Activated CD4-positive, alpha-beta T cell treated with anti-CD3 and anti-CD28 coated beads for 4 hours (primary cell): ENCODE data around the gene DACT2.

ENCODE experiments used
- DNase-seq, 2 donors: peaks; one replicate each; pipeline ENCODE4 v3.0.0-alpha.2; 2020

Gene DACT2

GRCh38 chr6:168349718-168350210 lies 30.2 kb upstream of the DACT2 start:
- no peak for DNase-seq

DNA sequence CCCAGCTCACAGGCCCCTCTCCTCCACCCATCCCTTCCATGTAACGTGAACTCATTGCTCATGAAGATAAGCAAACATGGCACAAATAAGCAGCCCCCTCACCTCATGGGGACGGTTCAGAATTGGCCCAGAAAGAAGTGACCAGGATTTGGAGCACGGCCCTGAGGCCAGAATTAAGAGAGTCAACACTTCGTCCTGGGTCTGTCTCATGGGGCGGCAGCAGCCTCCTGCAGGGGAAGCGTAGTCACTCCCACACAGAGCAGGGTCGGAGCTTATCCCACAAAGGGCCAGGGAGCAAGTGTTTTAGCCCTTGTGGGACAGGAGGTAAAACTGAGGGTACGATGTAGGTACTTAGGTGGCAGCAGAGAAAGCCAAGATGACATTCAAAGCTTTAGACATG lies 28.6 kb upstream of the DACT2 start:
- no peak for DNase-seq

DNA sequence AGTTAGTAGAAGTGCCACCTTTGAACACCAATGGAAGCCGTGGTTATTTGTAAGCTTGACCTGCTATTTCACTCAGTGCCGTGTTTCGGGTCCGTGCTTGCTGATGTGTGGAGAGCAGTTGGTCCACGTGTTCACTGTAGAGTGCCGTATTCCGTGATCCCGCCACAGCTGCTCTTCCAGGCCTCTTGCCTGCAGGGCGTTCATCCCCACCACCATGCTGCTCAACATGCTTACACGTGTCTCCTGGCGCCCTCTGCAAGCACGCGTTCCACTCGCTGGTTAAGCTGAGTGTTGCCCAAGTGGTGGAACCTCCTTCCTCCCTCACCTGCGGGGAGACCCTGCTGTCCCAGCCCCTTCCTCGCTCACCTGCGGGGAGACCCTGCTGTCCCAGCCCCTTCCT lies 28.0 kb upstream of the DACT2 start:
- DNase-seq, result no peak

DNA sequence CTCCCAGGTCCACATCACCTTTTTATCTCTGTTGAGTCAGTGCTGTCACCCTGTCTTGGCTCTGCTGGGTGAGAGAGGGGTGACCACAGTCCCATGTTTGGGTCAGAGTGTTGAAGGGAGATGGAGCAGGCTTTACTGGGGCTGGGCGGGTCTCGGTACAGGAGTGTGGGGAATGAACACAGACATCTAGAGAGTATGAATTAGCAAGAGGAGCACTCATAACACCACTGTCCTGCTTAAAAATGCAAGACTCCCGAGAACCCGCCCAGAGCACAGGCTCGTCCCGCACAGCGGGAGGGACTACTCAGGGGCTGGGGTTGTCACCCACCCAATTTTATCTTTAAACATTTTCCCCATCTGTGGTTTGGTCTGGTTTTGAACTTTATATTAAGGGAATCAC lies 27.5 kb upstream of the DACT2 start:
- DNase-seq, result no peak

DNA sequence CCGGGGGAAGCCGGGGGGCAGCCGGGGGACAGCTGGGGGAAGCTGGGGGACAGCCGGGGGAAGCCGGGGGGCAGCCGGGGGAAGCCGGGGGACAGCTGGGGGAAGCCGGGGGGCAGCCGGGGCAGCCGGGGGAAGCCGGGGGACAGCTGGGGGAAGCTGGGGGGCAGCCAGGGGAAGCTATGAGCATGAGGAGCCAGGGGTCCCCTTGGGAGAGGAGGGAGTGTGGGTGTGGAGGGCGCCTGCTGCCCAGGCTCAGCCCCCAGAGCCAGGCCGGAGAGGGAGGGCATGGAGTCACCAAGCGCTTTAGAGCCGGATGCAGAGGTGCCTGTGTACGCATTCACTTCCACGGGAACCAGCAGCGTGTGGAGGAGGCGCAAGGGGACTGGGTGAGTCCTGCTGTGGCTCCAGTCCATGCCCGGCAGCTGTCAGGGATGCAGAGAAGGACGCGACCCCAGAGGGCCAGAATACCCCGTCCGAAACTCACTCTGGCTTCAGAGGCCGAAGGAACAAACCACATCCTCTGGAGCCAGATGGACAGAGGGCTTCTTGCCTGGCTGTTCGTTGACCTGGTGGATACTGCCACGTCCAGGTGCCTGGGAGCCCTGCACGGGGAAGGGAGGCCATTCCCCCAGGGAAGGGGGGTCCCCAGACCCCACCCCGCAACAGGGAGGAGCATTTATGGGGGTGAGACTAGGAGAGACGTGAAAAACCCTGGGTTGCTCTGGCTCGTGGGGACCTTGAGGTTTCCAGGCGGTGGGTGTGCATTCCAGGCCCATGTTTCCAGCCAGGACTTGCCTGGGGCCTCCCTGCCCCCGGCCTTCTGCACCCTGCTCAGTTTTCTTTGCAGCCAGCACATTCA lies 26.5 kb upstream of the DACT2 start:
- DNase-seq, result no peak

GRCh38 chr6:168345266-168345665 lies 25.7 kb upstream of the DACT2 start:
- DNase-seq, result no peak

GRCh38 chr6:168344338-168344737 lies 24.8 kb upstream of the DACT2 start:
- DNase-seq, result no peak

- DNase-seq, result no peak
Measured at GRCh38 chr6:168343239-168344150, 23.9 kb upstream of the DACT2 start.

GRCh38 chr6:168342636-168343035 lies 23.1 kb upstream of the DACT2 start:
- DNase-seq, result no peak

DNA sequence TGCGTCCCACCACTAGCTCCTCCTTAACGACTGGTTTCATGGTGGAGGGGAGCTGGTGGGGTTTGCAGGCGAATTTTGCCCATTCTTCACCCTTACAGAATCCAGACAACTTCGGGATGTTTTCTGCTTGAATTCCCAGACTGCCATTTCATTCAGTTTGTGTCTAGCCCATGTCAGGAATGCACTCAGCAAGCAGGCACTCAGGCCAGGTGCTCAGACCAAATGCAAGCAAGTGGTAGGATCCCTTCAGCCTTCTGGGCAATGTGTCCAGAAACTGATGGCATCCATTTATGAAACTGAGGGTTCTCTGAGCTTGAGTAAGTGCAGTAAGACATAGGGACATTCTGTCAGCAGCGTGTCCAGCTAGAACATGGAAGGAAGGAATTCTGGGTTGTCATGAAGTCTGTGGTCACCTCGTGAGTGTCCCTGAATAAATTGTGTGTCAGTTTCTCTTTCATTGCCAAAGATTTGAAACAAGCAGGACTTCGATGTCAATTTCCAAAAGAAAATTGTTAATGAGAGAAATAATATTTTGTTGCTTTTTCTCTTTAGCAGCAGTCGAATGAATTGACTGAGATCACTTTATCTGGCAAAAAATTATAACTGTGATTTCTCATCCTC lies 21.8 kb upstream of the DACT2 start:
- no peak for DNase-seq

- no peak for DNase-seq
Measured at GRCh38 chr6:168340819-168341218, 21.2 kb upstream of the DACT2 start.

DNA sequence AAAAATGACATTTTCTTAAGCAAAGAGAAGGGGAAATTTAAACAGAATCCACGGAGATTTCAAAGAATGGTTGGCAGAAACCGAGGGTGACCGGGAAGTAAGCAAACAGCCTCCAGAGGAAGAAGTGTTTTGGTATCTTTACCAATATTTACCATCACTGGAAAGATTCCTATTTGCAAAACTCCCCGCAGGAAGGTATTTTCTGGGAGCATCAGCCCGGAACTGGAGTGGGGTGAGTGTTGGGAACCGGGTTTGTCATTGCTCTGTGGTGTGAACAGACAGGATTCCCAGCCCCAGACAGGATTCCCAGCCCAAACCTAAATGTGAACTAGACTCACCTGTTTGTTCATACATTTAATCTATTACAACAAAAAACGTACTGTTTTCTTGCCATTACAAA lies 19.2 kb upstream of the DACT2 start:
- DNase-seq, result no peak

DNA sequence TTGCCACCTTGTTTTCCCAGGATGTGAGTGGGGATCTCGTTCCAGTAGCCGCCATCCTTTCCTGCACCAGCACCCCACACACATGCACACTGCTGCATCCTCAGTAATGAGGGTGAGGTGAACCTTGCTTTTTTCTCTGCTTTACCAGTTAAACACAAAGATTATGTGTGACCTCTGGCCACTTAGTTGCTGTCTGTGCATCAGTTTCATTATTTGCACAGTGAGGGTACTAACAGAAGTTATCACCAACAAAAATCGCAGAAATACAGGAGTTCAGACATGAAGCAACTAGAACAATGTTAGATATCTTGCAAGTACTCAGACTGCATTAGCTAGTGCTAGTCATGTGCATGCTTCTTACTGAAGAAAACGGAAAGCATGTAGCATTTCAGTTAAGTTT lies 17.4 kb upstream of the DACT2 start:
- no peak for DNase-seq

GRCh38 chr6:168333989-168334388 lies 14.4 kb upstream of the DACT2 start:
- DNase-seq, result no peak

GRCh38 chr6:168333491-168333890 lies 13.9 kb upstream of the DACT2 start:
- no peak for DNase-seq

GRCh38 chr6:168333039-168333438 lies 13.5 kb upstream of the DACT2 start:
- no peak for DNase-seq

- DNase-seq, result no peak
Measured at GRCh38 chr6:168332020-168332419, 12.4 kb upstream of the DACT2 start.

- no peak for DNase-seq
Measured at GRCh38 chr6:168331058-168331457, 11.5 kb upstream of the DACT2 start.

DNA sequence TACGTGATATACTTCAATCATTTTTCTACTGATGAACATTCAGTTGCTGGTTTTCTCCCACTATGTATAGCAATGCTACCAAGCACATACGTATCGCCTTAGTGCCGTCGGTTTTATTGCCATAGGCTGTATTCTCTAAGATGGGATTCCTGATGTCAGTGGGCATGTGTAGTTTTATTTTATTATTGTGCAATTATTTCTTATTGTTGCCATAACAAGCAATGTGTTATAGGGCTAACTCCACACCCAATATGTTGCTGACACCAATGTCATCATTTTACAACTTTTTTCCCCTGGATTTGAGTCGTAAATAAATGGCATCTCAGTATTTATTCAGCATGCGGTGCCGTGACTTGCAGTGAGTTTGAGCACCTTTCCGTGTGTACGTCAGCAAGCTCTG lies 10.8 kb upstream of the DACT2 start:
- DNase-seq, result no peak

DNA sequence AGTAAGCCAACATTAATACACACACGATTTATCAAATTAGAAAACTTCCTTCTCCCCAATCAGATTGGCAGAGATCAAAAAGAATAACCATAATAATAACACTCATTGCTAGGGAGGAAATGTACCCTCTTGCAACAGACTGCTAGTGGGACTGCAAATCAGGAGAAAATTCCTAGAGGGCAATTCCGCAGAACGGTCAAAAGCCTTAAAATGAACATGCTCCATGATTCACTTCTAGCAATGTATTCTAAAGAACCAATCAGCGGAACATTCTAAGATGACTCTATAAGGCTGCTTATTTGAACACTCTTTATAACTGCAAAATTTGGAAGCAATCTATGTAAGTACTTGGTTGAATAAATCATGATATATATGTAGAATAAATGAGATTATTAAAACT lies 8.5 kb upstream of the DACT2 start:
- no peak for DNase-seq

- DNase-seq, result no peak
Measured at GRCh38 chr6:168326294-168327261, 7.0 kb upstream of the DACT2 start.

- DNase-seq, result no peak
Measured at GRCh38 chr6:168322966-168323365, 3.4 kb upstream of the DACT2 start.
